ENCODE results near the gene HOXB1.
A peak's percentile ranks its signal among the peaks of the same experiment; 100 is the strongest.

HOXB1 gene

DNA sequence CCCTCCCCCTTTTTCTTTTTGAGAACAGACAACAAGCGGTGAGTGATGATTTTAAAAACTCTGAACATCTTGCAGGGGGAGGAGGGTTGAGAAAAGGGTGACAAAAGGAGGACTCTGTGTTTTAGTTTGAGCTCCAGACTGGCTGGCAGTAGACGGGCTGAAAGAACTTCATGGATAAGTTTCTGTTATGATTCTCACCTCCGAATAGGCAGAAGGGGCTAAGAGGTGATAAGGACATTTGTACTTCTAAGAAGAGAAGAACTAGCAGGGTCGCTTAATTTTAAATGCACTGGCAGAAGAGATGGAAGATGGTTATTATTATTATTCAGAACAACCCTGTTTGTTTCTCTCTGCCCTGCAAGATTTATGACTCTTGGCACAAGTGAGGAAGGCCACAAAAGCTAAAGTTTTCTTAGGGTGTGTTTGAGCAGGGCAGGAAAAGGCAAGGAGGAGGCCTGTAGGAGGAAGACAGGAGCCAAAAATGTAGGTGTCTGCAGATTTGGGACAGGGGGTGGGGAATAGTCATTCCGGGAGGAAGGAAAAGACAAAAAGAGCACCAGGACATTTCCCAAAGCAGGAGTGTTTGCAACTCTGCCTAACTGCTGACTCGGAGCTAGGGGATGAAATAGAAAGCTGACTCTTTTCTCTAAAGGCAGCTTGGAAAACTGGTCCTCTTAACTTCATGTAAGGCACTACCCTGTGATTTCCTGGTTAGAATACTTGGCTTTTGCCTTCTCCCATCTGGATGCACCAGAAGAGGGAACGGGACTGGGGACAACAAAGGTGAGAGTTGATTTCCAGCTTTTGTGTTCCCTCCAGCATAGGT is 26.0 kb upstream of the HOXB1 start:
- H3K4me3 ChIP-seq (ENCODE audit: low read depth, low read length): no peak overlapping the region
- no peak for DNase-seq (ENCODE audit: low read depth)

GRCh38 chr17:48556229-48556575 is 25.4 kb upstream of the HOXB1 start:
- H3K4me3 ChIP-seq (ENCODE audit: low read depth, low read length): no peak overlapping the region

GRCh38 chr17:48555258-48556228 is 24.7 kb upstream of the HOXB1 start:
- peak; percentile 74 for DNase-seq (ENCODE audit: low read depth)
- peak overlapping the region; percentile 38 for H3K4me3 ChIP-seq (ENCODE audit: low read depth, low read length)

More at GRCh38 chr17:48556229-48556575, 25.4 kb upstream of the HOXB1 start:
- no peak for DNase-seq (ENCODE audit: low read depth)

DNA sequence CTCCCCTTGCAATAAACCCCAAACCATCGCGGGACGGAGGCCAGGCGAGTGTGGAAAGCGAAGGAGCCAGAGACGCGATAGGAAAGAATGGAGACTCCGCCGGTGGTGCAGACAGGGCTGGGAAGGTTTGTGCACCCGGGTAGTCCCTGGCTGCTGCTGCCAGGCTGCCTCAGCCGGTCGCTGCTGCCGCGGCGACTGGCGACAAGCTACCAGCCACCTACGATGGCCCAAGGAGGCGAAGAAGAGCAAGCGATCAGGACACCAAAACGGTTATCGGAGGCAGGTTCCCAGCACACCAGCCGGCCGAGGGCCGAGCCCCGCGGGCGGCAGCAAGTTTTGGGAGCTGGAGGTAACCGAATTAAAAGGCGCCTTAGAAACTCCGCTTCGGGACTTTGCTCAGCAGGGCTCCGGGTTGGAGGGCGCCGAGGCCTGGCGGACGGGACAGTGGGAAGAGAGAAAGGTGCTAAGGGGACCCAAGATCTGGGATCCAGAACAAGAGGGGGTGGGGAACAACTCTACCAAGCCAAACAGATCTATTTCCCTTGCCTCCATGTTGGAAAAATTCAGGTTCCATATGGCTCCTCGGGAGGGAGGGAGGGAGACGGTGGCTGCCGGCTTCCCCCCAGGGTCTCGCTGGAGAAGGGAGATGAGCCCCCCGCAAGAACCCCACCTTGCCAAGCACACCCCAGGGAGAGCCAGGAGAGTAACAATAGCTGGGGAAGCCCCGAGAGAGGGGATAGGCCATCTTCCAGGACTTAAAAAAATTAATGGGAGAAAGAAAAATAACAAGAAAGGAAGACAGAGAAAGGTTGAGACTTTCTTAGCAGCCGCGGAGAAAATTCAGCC is 23.8 kb upstream of the HOXB1 start:
- DNase-seq (ENCODE audit: low read depth): no peak
- peak overlapping the region; percentile 38 for H3K4me3 ChIP-seq (ENCODE audit: low read depth, low read length)

DNA sequence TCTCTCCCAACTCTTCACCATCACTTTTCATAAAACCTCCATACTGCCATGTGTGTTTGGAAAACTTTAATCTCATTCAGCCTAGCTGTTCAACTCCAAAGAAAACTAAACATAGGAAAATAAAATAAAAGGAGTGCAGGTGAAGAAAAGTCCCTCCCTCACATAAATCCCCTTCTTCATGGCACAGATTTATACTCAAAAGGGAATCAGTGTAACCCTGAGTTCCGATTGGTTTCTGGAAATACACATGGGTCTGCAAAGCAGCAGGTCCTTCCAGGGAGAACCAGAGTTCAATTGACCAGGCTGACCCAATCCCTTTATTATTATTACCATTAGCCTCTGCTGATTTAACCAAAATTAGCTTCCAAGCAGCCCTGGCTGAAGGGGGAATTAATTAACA is 23.0 kb upstream of the HOXB1 start:
- H3K4me3 ChIP-seq (ENCODE audit: low read depth, low read length): no peak overlapping the region
- DNase-seq (ENCODE audit: low read depth): no peak

DNA sequence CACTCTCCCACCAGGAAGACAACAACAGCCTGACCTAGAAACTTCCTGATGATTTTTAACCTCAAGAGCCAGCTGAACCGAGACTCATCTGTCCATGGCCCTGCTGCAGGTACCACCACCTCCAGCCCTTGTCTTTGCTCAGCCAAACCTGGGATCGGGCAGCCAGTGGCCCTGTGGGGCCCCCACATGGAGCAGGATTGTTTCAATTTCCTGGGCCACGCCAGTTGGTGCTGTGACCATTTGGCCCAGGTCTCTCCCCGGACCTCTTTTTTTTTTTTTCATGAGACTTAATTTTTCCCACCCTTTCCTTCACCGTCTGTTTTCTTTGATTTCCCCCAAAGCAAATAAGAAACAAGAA is 22.4 kb upstream of the HOXB1 start:
- no peak overlapping the region for H3K4me3 ChIP-seq (ENCODE audit: low read depth, low read length)
- no peak for DNase-seq (ENCODE audit: low read depth)

DNA sequence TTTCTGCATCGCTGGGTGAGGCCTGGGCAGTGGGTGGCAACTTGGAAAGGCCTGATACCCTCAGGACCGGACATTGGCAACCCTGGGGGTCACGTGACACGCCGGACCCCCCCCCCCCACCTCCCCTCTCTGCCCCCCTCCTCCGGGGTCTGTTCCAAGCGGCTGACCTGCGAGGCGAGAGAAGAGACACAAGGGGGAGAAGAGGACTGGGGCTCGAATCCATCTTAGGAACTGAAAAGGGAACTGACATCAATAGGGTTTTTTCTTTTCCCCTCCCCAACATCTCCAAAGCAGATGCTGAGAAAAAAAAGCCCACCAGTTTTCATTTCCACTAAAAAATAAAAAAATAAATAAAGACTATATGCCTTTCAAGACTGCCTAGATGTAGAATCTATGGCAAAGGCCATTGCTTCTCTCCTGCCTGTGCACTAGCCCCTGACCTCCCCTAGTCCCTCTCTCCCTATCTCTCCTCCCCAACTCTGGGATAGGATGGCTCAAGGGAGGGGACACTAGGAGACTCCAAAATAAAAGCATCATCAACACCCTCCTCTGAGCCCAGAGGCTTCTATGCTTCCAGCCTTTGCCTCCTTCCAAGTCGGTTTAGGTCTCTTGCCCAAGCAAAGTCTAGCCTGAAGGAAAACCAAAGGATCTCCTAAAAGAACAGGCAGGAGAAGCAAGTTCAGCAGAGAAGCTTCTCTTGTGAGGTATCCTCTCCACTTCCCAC is 21.8 kb upstream of the HOXB1 start:
- H3K4me3 ChIP-seq (ENCODE audit: low read depth, low read length): no peak overlapping the region
- no peak for DNase-seq (ENCODE audit: low read depth)

DNA sequence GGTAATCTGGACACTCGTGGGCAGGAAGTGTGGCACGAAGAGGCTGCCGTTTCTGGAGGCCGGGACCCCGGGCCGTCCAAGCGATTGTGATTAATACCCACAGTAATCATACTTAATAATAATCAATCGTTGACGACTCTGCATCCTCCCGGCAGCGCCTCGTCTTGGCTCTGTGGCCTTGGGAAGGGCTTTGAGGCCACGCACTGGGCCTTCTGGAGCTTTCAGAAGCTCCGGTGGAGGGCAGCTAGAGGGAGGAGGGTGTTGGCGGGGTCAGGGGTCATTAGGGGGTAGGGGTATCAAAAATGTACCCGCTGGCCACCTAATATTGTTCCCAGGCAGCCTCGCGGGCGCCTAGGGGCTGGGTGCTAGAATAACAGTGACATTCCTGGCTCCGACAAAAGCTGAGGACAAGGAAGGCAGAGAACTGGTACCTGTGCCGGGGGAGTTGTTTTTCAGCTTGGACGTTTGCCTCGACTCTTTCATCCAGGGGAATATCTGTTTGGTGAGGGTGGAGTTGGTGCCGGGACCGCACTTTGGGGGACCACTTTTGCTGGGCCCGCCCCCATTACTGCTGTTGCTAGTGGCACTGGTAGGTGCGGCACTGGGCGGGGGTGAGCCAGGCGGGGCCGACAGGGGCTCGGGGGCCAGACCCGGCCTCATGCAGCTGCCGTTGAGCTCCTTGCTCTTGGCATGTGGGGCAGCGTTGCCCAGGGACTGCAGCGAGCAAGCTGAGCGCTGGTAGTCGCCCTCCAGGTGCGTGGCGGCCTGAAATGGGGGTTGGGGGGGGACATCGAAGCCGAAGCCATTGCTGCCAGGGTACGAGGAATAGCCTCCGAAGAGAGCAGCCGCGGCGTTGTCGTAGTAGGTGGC is 21.0 kb upstream of the HOXB1 start:
- no peak overlapping the region for H3K4me3 ChIP-seq (ENCODE audit: low read depth, low read length)
- DNase-seq (ENCODE audit: low read depth): no peak

- DNase-seq (ENCODE audit: low read depth): no peak
- H3K4me3 ChIP-seq (ENCODE audit: low read depth, low read length): no peak overlapping the region
Measured at GRCh38 chr17:48551214-48551555, 20.4 kb upstream of the HOXB1 start.

GRCh38 chr17:48550502-48551213 is 19.8 kb upstream of the HOXB1 start:
- no peak for DNase-seq (ENCODE audit: low read depth)
- no peak overlapping the region for H3K4me3 ChIP-seq (ENCODE audit: low read depth, low read length)

DNA sequence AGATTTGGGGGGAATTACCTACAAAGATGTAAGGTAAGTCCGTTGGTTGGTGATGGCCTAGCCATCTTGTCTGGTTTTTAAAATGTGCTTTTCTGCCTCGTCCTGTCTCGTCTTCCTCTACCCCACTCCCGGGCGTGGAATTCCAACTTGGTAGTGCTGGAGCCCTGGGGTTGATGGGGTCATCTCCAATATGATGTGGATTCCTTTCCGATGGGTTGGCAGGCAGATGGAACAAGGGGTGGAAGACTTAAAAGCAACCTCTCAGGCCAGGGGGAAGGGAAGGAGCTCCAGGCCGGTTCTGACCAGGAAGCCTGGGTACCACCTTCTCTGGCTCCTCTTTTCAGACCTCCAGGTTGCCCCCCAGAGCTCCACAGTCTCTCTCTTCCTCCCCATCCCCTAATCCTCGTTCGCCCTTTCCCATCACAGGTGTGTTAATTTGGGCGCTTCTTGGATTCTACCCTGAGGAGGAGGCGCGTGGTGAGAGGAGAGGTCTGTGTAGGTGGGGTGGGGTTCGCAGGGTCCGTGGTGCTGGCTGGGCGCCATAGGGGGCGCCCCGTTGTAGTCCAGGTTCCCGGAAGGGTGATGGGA is 19.2 kb upstream of the HOXB1 start:
- H3K4me3 ChIP-seq (ENCODE audit: low read depth, low read length): no peak overlapping the region
- DNase-seq (ENCODE audit: low read depth): no peak

DNA sequence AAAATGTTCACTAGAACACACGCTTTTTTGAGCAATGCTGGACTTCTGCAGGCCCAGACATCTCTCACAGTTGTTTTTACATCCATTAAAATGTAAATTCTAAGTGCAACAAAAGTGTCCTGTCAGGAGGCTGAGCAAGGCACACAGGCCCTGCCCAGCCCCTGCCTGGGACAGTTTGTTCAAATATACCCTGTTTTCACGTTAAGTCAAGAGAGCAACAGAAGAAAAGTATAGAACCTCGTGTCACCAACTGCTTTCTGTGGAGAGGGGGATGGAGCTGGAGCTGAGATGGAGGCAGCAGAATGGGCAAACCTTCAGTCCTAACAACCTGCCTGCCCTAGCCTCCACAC is 18.4 kb upstream of the HOXB1 start:
- no peak for DNase-seq (ENCODE audit: low read depth)
- H3K4me3 ChIP-seq (ENCODE audit: low read depth, low read length): no peak overlapping the region

- no peak overlapping the region for H3K4me3 ChIP-seq (ENCODE audit: low read depth, low read length)
Measured at GRCh38 chr17:48548523-48549280, 17.9 kb upstream of the HOXB1 start.

DNA sequence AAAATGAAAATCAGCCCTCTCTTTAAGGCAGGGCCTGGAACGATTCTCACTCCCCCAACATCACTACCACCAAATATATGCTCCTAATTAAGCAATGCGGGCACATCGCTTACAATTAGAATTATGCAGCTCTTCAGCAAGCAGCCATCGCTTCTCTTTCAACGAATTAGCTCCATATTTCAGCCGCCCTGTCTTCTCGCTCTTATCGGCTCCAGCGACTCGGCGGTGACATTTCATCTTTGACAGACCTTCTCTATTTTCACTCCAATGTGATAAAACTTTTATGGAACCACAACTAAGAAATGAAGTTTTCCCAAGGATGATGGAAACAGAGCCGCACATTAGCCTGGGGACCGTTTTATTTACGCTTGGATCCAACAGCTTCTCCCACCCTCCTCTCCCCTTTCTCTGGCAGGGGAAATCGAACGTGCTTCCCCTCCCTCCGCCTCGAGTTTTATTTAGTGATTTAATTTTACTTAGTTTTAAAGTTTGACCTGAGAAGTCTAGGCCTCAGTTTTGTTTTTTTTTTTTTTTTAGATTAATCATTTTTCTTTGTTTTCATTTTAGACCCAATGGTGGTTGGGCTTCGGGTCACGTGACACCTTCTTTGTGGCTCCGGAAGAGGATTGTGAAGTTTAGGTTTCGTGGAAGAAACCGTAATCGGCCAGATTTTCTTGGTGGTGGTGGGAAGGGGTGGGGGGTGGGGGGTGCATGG is 17.2 kb upstream of the HOXB1 start:
- peak overlapping the region; percentile 29 for H3K4me3 ChIP-seq (ENCODE audit: low read depth, low read length)

More at GRCh38 chr17:48548523-48549280, 17.9 kb upstream of the HOXB1 start:
- no peak for DNase-seq (ENCODE audit: low read depth)

GRCh38 chr17:48546924-48547807 is 16.4 kb upstream of the HOXB1 start:
- DNase-seq (ENCODE audit: low read depth): no peak
- H3K4me3 ChIP-seq (ENCODE audit: low read depth, low read length): peak overlapping the region; percentile 29

More for the DNA sequence above, 17.2 kb upstream of the HOXB1 start:
- no peak for DNase-seq (ENCODE audit: low read depth)

All from skeletal muscle cell (primary cell).